GM12878 (cell line): Measurements from ENCODE around the gene ENOX1. TPM values are rescaled to one million over a fixed set of nuclear protein-coding genes. Genes with fewer than 3 reads are reported as not detected.

Source experiments
- ATAC-seq: fragments of 200-7000 bp; cut with Tn5 transposase; 3 replicates; pipeline ENCODE4 v1.9.1; 2020; ENCODE audit warnings: mild to moderate bottlenecking, moderate library complexity
- BruUV-seq: library from RNA; stranded (reverse); fragments of 400-500 nt; replicated peaks from 2 replicates; lab custom pipeline; 2021; lab: Mats Ljungman, UMichigan
- CTCF ChIA-PET: fragments of 300-600 bp; sonication (Branson Sonifier 250); formaldehyde crosslinking; extraction: SDS; loops from one replicate; lab custom pipeline; 2021; ENCODE audit warnings: inconsistent platforms; lab: Yijun Ruan, JAX
- POLR2A ChIA-PET: fragments of 350-600 bp; formaldehyde crosslinking; extraction: SDS; loops from one replicate; lab custom pipeline; 2021; ENCODE audit warnings: inconsistent platforms; lab: Charles Lee
- RAD21 ChIA-PET: fragments of 300-600 bp; sonication (Branson Sonifier 250); formaldehyde crosslinking; loops from one replicate; lab custom pipeline; 2023; ENCODE audit warnings: antibody characterized with exemption; ENCODE audit not compliant: unreplicated experiment; lab: Charles Lee
- SMC1A ChIA-PET: fragments of 300-600 bp; sonication (Branson Sonifier 250); formaldehyde crosslinking; loops from one replicate; lab custom pipeline; 2023; ENCODE audit not compliant: unreplicated experiment, uncharacterized antibody; lab: Charles Lee
- DNase-seq: peaks from one replicate; pipeline ENCODE4 v3.0.0-alpha.2; 2011; ENCODE audit warnings: low read depth, low spot score
- FAIRE-seq: peaks from 3 replicates; lab custom pipeline; 2011; peaks lifted over from hg19 to GRCh38; lab: Jason Lieb, UNC
- H2AFZ ChIP-seq: 2 replicates; pipeline ENCODE4 v1.6.0; 2011; ENCODE audit warnings: low read depth, low read length, control low read depth; ENCODE audit not compliant: control insufficient read depth
- H3K27ac ChIP-seq: 2 replicates; pipeline ENCODE4 v1.5.1; 2011; ENCODE audit warnings: control low read depth; ENCODE audit not compliant: control insufficient read depth, insufficient read depth
- H3K27me3 ChIP-seq, 2 experiments: replicated peaks in 1 of 2; 2 replicates each; pipeline versions ENCODE4 v1.6.0 to v1.6.1; 2011; ENCODE audit warnings: low read length in 1 of 2; ENCODE audit not compliant: control insufficient read depth in 2 of 2, insufficient read depth in 2 of 2
- H3K36me3 ChIP-seq, 2 experiments: 2 replicates each; pipeline ENCODE4 v1.5.1; 2011; ENCODE audit warnings: low read length in 1 of 2; ENCODE audit not compliant: control insufficient read depth in 2 of 2, insufficient read depth in 2 of 2
- H3K4me1 ChIP-seq: 2 replicates; pipeline ENCODE4 v1.6.1; 2011; ENCODE audit warnings: mild to moderate bottlenecking, low read length, moderate library complexity, mixed read lengths; ENCODE audit not compliant: control insufficient read depth, insufficient read depth
- H3K4me2 ChIP-seq: 2 replicates; pipeline ENCODE4 v1.6.0; 2011; ENCODE audit warnings: control low read depth; ENCODE audit not compliant: control insufficient read depth, insufficient read depth
- H3K4me3 ChIP-seq: fragments of 200-600 bp; sonication (generic); 2 replicates; pipeline ENCODE4 v1.5.1; 2016
- H3K79me2 ChIP-seq: 2 replicates; pipeline ENCODE4 v1.6.0; 2011; ENCODE audit warnings: low read length; ENCODE audit not compliant: control insufficient read depth, insufficient read depth
- H3K9ac ChIP-seq: 2 replicates; pipeline ENCODE4 v1.8.0; 2011; ENCODE audit warnings: low read length, control low read depth, mixed read lengths; ENCODE audit not compliant: control insufficient read depth, insufficient read depth
- H3K9me3 ChIP-seq: replicated peaks from 3 replicates; pipeline ENCODE4 v1.5.1; 2011; ENCODE audit warnings: mild to moderate bottlenecking, low read length; ENCODE audit not compliant: control insufficient read depth, insufficient read depth
- H4K20me1 ChIP-seq: 2 replicates; pipeline ENCODE4 v1.6.0; 2011; ENCODE audit not compliant: control insufficient read depth, insufficient read depth
- YY1 ChIP-seq: IDR thresholded peaks from 2 replicates; pipeline ENCODE4 v1.6.1; 2011; ENCODE audit warnings: low read depth, mild to moderate bottlenecking, low read length
- WGBS: methylation state at CpG from one replicate; pipeline ENCODE4 v1.1.6; 2016; ENCODE audit warnings: low lambda C conversion rate; ENCODE audit not compliant: insufficient replicate concordance, insufficient coverage; ENCODE audit errors: missing lambda C conversion rate; 5-methylcytosine and 5-hydroxymethylcytosine counted together
- in situ Hi-C: fragments of 300-500 bp; cut with MboI; formaldehyde crosslinking; loops from 9 replicates; pipeline ENCODE4 v1.14.3; 2018; ENCODE audit warnings: mixed read lengths
- intact Hi-C: fragments of 100-400 bp; cut with micrococcal nuclease; formaldehyde crosslinking; loops from one replicate; pipeline ENCODE4 v1.14.2; 2022; ENCODE audit not compliant: unreplicated experiment
- polyA plus RNA-seq, 11 experiments: library from polyadenylated mRNA; depleted of rRNA in 4 of 11; unstranded in 6 of 11; stranded (reverse) in 5 of 11; fragments of >200 nt; fragmentation: Nextera tagmentation in 4 of 11; fragmentation: Illumina TruSeq in 1 of 11; extraction: Ambion mirVana in 4 of 11; extraction: Trizol in 1 of 11; gene quantifications; 1 replicate in 1 of 11; 2 replicates in 10 of 11; pipeline versions ENCODE4 v1.2.1 to v1.2.3, GENCODE V29; 2011 to 2016; ENCODE audit warnings: inconsistent platforms in 2 of 11, missing spikeins in 2 of 11, low read depth in 1 of 11
- total RNA-seq, 4 experiments: library from RNA; depleted of rRNA in 3 of 4; stranded (reverse); fragments of >200 nt in 3 of 4; fragmentation: Illumina TruSeq in 1 of 4; extraction: Trizol in 1 of 4; gene quantifications; 2 replicates each; pipeline versions ENCODE4 v1.2.1 to v1.2.3, GENCODE V29; 2013 to 2021
- TF ChIP-seq, protein P1 (sequence below), 3 experiments: IDR thresholded peaks in 2 of 3; conservative IDR thresholded peaks in 1 of 3; 2 replicates each; pipeline ENCODE4 v1.5.1; 2011; ENCODE audit warnings: low read depth in 3 of 3, low read length in 3 of 3, mild to moderate bottlenecking in 3 of 3, control low read depth in 2 of 3, moderate library complexity in 2 of 3, inconsistent platforms in 1 of 3, mixed read lengths in 1 of 3; ENCODE audit not compliant: control insufficient read depth in 2 of 3, insufficient read depth in 1 of 3; ENCODE audit errors: extremely low read depth in 1 of 3
- TF ChIP-seq, protein P2 (sequence below): IDR thresholded peaks from 2 replicates; pipeline ENCODE4 v1.6.1; 2011; ENCODE audit warnings: low read depth, low read length, improper control_type of control experiment, borderline replicate concordance

Gene ENOX1
- total and polyA plus RNA-seq, 10 of the 15 experiments (the other 5 are each of a cell fraction or from before 2014, with no cell fraction given): 0.11 to 0.26 (median 0.15) TPM

DNA sequence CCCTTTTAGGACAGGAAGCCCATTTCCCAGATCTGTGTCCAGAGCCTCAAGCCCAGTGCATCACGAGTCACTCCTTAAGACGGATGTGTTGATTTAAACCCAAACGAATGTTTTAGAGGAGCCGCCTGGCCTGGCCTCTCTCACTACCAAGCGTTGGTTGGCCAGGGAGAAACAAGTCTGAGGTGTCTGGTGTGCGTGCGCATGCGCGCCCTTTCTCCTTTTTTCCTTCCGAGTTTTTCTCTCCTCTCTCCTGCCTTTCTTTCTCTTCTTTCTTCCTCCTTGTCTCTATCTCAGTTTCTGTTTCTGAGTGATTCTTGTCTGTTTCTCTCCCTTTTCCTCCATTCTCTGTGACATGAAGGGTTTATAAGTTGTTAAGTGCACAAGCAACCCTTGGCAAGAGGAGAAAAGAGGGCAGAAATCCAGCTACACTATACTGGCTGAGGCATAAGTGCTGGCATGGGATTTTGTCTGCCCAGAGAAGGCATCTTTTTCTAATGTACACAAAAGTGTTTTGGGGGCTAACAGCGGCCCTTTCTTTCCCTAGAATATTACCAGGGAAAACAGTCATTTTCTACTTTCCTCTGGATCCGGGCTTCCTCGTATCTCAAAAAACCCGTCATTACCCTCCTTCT lies 592.9 kb downstream of the ENOX1 start (continued):
- TF ChIP-seq, protein P1, sequence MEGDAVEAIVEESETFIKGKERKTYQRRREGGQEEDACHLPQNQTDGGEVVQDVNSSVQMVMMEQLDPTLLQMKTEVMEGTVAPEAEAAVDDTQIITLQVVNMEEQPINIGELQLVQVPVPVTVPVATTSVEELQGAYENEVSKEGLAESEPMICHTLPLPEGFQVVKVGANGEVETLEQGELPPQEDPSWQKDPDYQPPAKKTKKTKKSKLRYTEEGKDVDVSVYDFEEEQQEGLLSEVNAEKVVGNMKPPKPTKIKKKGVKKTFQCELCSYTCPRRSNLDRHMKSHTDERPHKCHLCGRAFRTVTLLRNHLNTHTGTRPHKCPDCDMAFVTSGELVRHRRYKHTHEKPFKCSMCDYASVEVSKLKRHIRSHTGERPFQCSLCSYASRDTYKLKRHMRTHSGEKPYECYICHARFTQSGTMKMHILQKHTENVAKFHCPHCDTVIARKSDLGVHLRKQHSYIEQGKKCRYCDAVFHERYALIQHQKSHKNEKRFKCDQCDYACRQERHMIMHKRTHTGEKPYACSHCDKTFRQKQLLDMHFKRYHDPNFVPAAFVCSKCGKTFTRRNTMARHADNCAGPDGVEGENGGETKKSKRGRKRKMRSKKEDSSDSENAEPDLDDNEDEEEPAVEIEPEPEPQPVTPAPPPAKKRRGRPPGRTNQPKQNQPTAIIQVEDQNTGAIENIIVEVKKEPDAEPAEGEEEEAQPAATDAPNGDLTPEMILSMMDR (IDR thresholded peaks at IDR 0.05 in 2 of 3, conservative IDR thresholded peaks at IDR 0.05 in 1 of 3; ENCODE audit: control insufficient read depth in 2 of 3, extremely low read depth in 1 of 3, insufficient read depth in 1 of 3, low read depth in 3 of 3, low read length in 3 of 3): no peak
- TF ChIP-seq, all 136 proteins: peak for 0

DNA sequence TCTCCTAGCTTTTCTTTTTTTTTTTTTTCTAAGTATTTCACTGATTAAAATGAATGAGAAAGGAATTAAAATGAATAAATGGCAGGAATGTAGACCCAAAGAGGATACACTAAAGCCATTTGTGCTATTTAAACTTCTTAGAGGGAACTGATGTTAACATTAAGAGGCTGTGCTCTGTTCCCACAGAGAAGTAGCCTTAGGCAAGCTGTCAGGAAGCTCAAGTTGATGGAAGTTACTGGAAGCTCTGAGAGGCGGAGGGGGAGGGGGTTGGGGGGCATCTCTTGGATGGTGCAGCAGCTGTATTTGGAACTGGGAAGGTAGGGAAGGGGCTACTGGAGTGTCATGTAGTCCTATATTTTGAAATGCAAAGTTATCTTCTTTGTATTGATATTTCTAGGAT lies 595.2 kb downstream of the ENOX1 start:
- DNase-seq: no peak
- TF ChIP-seq, protein P2, sequence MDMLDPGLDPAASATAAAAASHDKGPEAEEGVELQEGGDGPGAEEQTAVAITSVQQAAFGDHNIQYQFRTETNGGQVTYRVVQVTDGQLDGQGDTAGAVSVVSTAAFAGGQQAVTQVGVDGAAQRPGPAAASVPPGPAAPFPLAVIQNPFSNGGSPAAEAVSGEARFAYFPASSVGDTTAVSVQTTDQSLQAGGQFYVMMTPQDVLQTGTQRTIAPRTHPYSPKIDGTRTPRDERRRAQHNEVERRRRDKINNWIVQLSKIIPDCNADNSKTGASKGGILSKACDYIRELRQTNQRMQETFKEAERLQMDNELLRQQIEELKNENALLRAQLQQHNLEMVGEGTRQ: no peak
- no peak for TF ChIP-seq YY1
- Histone ChIP-seq H3K9ac (no peak overlapping the region), H3K9me3 (no peaks in the 10 kb centered on the region), H3K4me1 (no peaks in the 10 kb centered on the region), H3K79me2 (no peaks in the 10 kb centered on the region), H3K27ac (no peak overlapping the region), H3K4me3 (no peak overlapping the region), H2AFZ (no peak overlapping the region), H3K36me3 (no peaks in the 10 kb centered on the region), H3K27me3 (no peaks in the 10 kb centered on the region), H4K20me1 (no peaks in the 10 kb centered on the region), H3K4me2 (no peak overlapping the region)
- ChIA-PET RAD21 (no interaction called here), CTCF (interaction anchor here (1.0 kb wide), 1 partner anchor 612 kb away, joined by 4 read pairs; no protein-coding TSS in a partner anchor), SMC1A (interaction anchor here (0.6 kb wide), 2 partner anchors 415 to 540 kb away, joined by 3 read pairs; no protein-coding TSS in a partner anchor), POLR2A (no interaction called here)
- in situ Hi-C loops (no loop called here), intact Hi-C loops (loop anchor here (10.0 kb wide), 1 partner anchor 613 kb away; no protein-coding TSS in a partner anchor)
- no peak for ATAC-seq
- WGBS: 40% methylated on average over 1 of the region's 1 CpG
- no peak for FAIRE-seq
- BruUV-seq: no TSS peak
